ENCODE measurements around the gene EIF4E2.

Gene EIF4E2

GRCh38 chr2:232504438-232504837 lies 46.1 kb upstream of the EIF4E2 start:
- no peak for TF ChIP-seq EZH2phosphoT487 (IDR thresholded peaks at IDR 0.05; ENCODE audit: low read length)
- no peak overlapping the region for H3K4me3 ChIP-seq (ENCODE audit: low read length)
- no peaks in the 10 kb centered on the region for H3K36me3 ChIP-seq (replicated peaks; ENCODE audit: insufficient read depth, low read length)
- no peak overlapping the region for H3K27ac ChIP-seq (ENCODE audit: low read length)
- no peaks in the 10 kb centered on the region for H4K20me1 ChIP-seq (ENCODE audit: insufficient read depth, low read length)
- DNase-seq = no peak
- no peaks in the 10 kb centered on the region for H3K4me1 ChIP-seq (ENCODE audit: low read length)
- H3K4me2 ChIP-seq (ENCODE audit: low read depth, low read length) = no peak overlapping the region
- H3K27me3 ChIP-seq (replicated peaks; ENCODE audit: insufficient read depth, low read length) = peaks cover 43% of the 10 kb centered on the region
- H3K9me2 ChIP-seq (replicated peaks; ENCODE audit: insufficient read depth, low read length) = no peaks in the 10 kb centered on the region
- no peak overlapping the region for H3K9ac ChIP-seq (ENCODE audit: low read length)
- no peaks in the 10 kb centered on the region for H3F3A ChIP-seq (ENCODE audit: insufficient read depth, low read length)
- no peak overlapping the region for H2AFZ ChIP-seq (ENCODE audit: low read length)
- no peaks in the 10 kb centered on the region for H3K79me2 ChIP-seq (ENCODE audit: low read length)
- H3K9me3 ChIP-seq (replicated peaks; ENCODE audit: insufficient read depth, low read length) = no peaks in the 10 kb centered on the region

GRCh38 chr2:232505856-232506255 lies 44.6 kb upstream of the EIF4E2 start:
- TF ChIP-seq EZH2phosphoT487 (IDR thresholded peaks at IDR 0.05; ENCODE audit: low read length) = no peak
- TF ChIP-seq EZH2 (optimal IDR thresholded peaks at IDR 0.05; ENCODE audit: low read depth, low read length) = no peak
- no peak for TF ChIP-seq CTCF (IDR thresholded peaks at IDR 0.05; ENCODE audit: low read length)
- H3K9me3 ChIP-seq (replicated peaks; ENCODE audit: insufficient read depth, low read length) = no peaks in the 10 kb centered on the region
- no peaks in the 10 kb centered on the region for H3K79me2 ChIP-seq (ENCODE audit: low read length)
- H2AFZ ChIP-seq (ENCODE audit: low read length) = no peak overlapping the region
- no peaks in the 10 kb centered on the region for H3F3A ChIP-seq (ENCODE audit: insufficient read depth, low read length)
- no peak overlapping the region for H3K4me2 ChIP-seq (ENCODE audit: low read depth, low read length)
- no peaks in the 10 kb centered on the region for H3K4me1 ChIP-seq (ENCODE audit: low read length)
- H4K20me1 ChIP-seq (ENCODE audit: insufficient read depth, low read length) = no peaks in the 10 kb centered on the region
- H3K9me2 ChIP-seq (replicated peaks; ENCODE audit: insufficient read depth, low read length) = no peaks in the 10 kb centered on the region
- H3K27ac ChIP-seq (ENCODE audit: low read length) = no peak overlapping the region
- peaks cover 43% of the 10 kb centered on the region for H3K27me3 ChIP-seq (replicated peaks; ENCODE audit: insufficient read depth, low read length)
- no peak overlapping the region for H3K4me3 ChIP-seq (ENCODE audit: low read length)
- no peaks in the 10 kb centered on the region for H3K36me3 ChIP-seq (replicated peaks; ENCODE audit: insufficient read depth, low read length)
- DNase-seq = no peak
- H3K9ac ChIP-seq (ENCODE audit: low read length) = no peak overlapping the region

GRCh38 chr2:232506709-232507108 lies 43.8 kb upstream of the EIF4E2 start:
- no peak overlapping the region for H3K4me2 ChIP-seq (ENCODE audit: low read depth, low read length)

More at GRCh38 chr2:232506709-232507108, 43.8 kb upstream of the EIF4E2 start:
- no peak for TF ChIP-seq CTCF (IDR thresholded peaks at IDR 0.05; ENCODE audit: low read length)
- no peak for TF ChIP-seq EZH2 (optimal IDR thresholded peaks at IDR 0.05; ENCODE audit: low read depth, low read length)
- no peak for TF ChIP-seq EZH2phosphoT487 (IDR thresholded peaks at IDR 0.05; ENCODE audit: low read length)
- no peak overlapping the region for H3K9ac ChIP-seq (ENCODE audit: low read length)
- H3K79me2 ChIP-seq (ENCODE audit: low read length) = no peaks in the 10 kb centered on the region
- H3K36me3 ChIP-seq (replicated peaks; ENCODE audit: insufficient read depth, low read length) = no peaks in the 10 kb centered on the region
- H3K4me3 ChIP-seq (ENCODE audit: low read length) = no peak overlapping the region
- peaks cover 43% of the 10 kb centered on the region for H3K27me3 ChIP-seq (replicated peaks; ENCODE audit: insufficient read depth, low read length)
- H2AFZ ChIP-seq (ENCODE audit: low read length) = no peak overlapping the region
- H3K9me3 ChIP-seq (replicated peaks; ENCODE audit: insufficient read depth, low read length) = no peaks in the 10 kb centered on the region
- DNase-seq = no peak
- no peaks in the 10 kb centered on the region for H4K20me1 ChIP-seq (ENCODE audit: insufficient read depth, low read length)
- H3K4me1 ChIP-seq (ENCODE audit: low read length) = no peaks in the 10 kb centered on the region
- H3F3A ChIP-seq (ENCODE audit: insufficient read depth, low read length) = no peaks in the 10 kb centered on the region
- H3K9me2 ChIP-seq (replicated peaks; ENCODE audit: insufficient read depth, low read length) = no peaks in the 10 kb centered on the region
- no peak overlapping the region for H3K27ac ChIP-seq (ENCODE audit: low read length)
